Natural killer cell (primary cell): ENCODE measurements around the gene DMTF1. TPM values are rescaled to one million over a fixed set of nuclear protein-coding genes. Genes with fewer than 3 reads are reported as not detected.
"Not testable (repeated sequence)": the region's sequence is repeated elsewhere in the genome, so short reads cannot be mapped to it uniquely, and the experiment has no call there.

ENCODE experiments used
- ATAC-seq, 3 donors: fragments of 150-1000 bp in 2 of 3; fragments of 200-7000 bp in 1 of 3; cut with Tn5 transposase; 1 replicate in 1 of 3; 2 replicates in 2 of 3; pipeline ENCODE4 v1.10.0; 2021; ENCODE audit warnings: mild to moderate bottlenecking in 2 of 3, moderate library complexity in 2 of 3
- DNase-seq, 2 donors: peaks; one replicate each; pipeline versions ENCODE4 v3.0.0 to v3.0.0-alpha.2; 2013 to 2021; ENCODE audit warnings: mixed read lengths in 1 of 2
- H3K27ac ChIP-seq: one replicate; pipeline ENCODE4 v1.5.1; 2013; ENCODE audit warnings: mild to moderate bottlenecking, low read length
- H3K27me3 ChIP-seq: one replicate; pipeline ENCODE4 v1.6.1; 2013; ENCODE audit warnings: low read length; ENCODE audit not compliant: control insufficient read depth, insufficient read depth
- H3K36me3 ChIP-seq: one replicate; pipeline ENCODE4 v1.6.1; 2013; ENCODE audit warnings: low read length; ENCODE audit not compliant: control insufficient read depth, insufficient read depth
- H3K4me1 ChIP-seq: one replicate; pipeline ENCODE4 v1.6.1; 2013; ENCODE audit warnings: low read length; ENCODE audit not compliant: control insufficient read depth, insufficient read depth
- H3K4me3 ChIP-seq: one replicate; pipeline ENCODE4 v1.5.1; 2013; ENCODE audit warnings: low read length
- H3K9me3 ChIP-seq: one replicate; pipeline ENCODE4 v1.6.1; 2013; ENCODE audit warnings: low read length; ENCODE audit not compliant: control insufficient read depth, insufficient read depth
- H3K27ac Mint-ChIP-seq, 2 donors: one replicate each; pipeline ENCODE4 v1.8.0; 2022; ENCODE audit warnings: mild to moderate bottlenecking in 2 of 2, mixed read lengths in 2 of 2, moderate library complexity in 1 of 2
- H3K27me3 Mint-ChIP-seq, 2 donors: one replicate each; pipeline ENCODE4 v1.8.0; 2022; ENCODE audit warnings: low read depth in 2 of 2, mixed read lengths in 2 of 2
- H3K36me3 Mint-ChIP-seq: one replicate; pipeline ENCODE4 v1.8.0; 2022; ENCODE audit warnings: mixed read lengths
- H3K4me1 Mint-ChIP-seq, 2 donors: one replicate each; pipeline ENCODE4 v1.8.0; 2022; ENCODE audit warnings: mixed read lengths in 2 of 2
- H3K4me3 Mint-ChIP-seq: one replicate; pipeline ENCODE4 v1.8.0; 2022; ENCODE audit warnings: mild to moderate bottlenecking, moderate library complexity, mixed read lengths
- H3K9me3 Mint-ChIP-seq, 2 donors: one replicate each; pipeline ENCODE4 v1.8.0; 2022; ENCODE audit warnings: mixed read lengths in 2 of 2
- WGBS: methylation state at CpG from one replicate; pipeline ENCODE4 v1.1.7; 2013; ENCODE audit warnings: missing lambda C conversion rate; ENCODE audit not compliant: insufficient coverage; 5-methylcytosine and 5-hydroxymethylcytosine counted together
- intact Hi-C: fragments of 100-400 bp; cut with micrococcal nuclease; formaldehyde crosslinking; loops from one replicate; pipeline ENCODE4 v1.14.2; 2022
- total RNA-seq, 4 donors: library from RNA; stranded (reverse); fragments of 120-200 nt in 1 of 4; gene quantifications; one replicate each; pipeline versions ENCODE4 v1.2.3 to v1.2.4, GENCODE V29; 2013 to 2022
- TF ChIP-seq, protein P1 (sequence below): fragments of 200-600 bp; IDR thresholded peaks from one replicate; pipeline ENCODE4 v1.8.0; 2022; ENCODE audit warnings: antibody characterized with exemption

The DMTF1 gene
- total RNA-seq, 3 donors from 2014 or later (not counting 1 experiment from before 2014, with no cell fraction given), result 154 to 178 (median 160) TPM

DNA sequence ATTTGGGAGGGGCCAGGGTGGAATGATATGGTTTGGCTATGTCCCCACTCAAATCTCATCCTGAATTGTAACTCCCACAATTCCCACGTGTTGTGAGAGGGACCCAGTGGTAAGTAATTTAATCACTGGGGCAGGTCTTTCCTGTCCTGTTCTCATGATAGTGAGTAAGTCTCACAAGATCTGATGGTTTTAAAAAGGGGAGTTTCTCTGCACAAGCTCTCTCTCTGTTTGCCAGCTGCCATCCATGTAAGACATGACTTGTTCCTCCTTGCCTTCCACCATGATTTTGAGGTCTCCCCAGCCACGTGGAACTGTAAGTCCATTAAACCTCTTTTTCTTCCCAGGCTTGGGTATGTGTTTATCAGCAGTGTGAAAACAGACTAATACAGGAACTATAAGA, 36.5 kb upstream of the DMTF1 start:
- H3K4me3 ChIP-seq, intact Hi-C loops, H3K36me3 ChIP-seq, H3K4me3 Mint-ChIP-seq, H3K4me1 Mint-ChIP-seq, H3K27me3 ChIP-seq, H3K9me3 ChIP-seq, DNase-seq, H3K27ac Mint-ChIP-seq, H3K4me1 ChIP-seq, H3K27ac ChIP-seq, H3K36me3 Mint-ChIP-seq, ATAC-seq, H3K9me3 Mint-ChIP-seq, H3K27me3 Mint-ChIP-seq: not testable (repeated sequence)
- WGBS, result 57% methylated on average over 1 of the region's 2 CpGs

DNA sequence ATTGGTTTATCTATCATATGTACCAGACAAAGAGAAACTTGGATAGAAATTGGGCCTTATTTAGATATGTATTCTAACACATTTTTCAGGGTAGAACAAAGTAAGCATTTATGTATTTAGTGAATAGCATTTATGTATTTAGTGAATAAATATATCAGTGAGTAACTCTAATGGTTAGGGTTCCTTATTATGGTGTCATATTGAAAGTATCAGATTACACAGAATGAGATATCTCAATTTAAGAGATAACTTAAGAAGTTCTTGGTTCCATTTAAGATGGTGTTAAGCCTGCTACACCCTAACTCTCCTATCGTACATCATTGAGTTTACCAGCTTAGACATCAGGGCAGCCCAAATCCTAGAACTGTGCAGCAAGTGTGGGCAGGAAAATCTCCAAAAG, 35.9 kb upstream of the DMTF1 start:
- no peaks in the 10 kb centered on the region for H3K9me3 ChIP-seq
- DNase-seq (no peak), ATAC-seq (no peak)
- H3K27me3 ChIP-seq, result no peaks in the 10 kb centered on the region
- no peaks in the 10 kb centered on the region for H3K36me3 ChIP-seq
- no peaks in the 10 kb centered on the region for H3K4me1 ChIP-seq
- peaks cover 4 to 8% of the 10 kb centered on the region in 2 donors for H3K27me3 Mint-ChIP-seq
- TF ChIP-seq, protein P1, sequence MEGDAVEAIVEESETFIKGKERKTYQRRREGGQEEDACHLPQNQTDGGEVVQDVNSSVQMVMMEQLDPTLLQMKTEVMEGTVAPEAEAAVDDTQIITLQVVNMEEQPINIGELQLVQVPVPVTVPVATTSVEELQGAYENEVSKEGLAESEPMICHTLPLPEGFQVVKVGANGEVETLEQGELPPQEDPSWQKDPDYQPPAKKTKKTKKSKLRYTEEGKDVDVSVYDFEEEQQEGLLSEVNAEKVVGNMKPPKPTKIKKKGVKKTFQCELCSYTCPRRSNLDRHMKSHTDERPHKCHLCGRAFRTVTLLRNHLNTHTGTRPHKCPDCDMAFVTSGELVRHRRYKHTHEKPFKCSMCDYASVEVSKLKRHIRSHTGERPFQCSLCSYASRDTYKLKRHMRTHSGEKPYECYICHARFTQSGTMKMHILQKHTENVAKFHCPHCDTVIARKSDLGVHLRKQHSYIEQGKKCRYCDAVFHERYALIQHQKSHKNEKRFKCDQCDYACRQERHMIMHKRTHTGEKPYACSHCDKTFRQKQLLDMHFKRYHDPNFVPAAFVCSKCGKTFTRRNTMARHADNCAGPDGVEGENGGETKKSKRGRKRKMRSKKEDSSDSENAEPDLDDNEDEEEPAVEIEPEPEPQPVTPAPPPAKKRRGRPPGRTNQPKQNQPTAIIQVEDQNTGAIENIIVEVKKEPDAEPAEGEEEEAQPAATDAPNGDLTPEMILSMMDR, result no peak
- WGBS, result no CpG with 5 or more reads among the region's 1 CpG
- no peak overlapping the region for H3K4me3 Mint-ChIP-seq
- no peak overlapping the region for H3K27ac ChIP-seq
- intact Hi-C loops, result no loop called here
- H3K4me3 ChIP-seq, result no peak overlapping the region
- no peak overlapping the region for H3K27ac Mint-ChIP-seq
- no peaks in the 10 kb centered on the region for H3K36me3 Mint-ChIP-seq
- H3K9me3 Mint-ChIP-seq, result no peaks in the 10 kb centered on the region
- no peaks in the 10 kb centered on the region for H3K4me1 Mint-ChIP-seq

DNA sequence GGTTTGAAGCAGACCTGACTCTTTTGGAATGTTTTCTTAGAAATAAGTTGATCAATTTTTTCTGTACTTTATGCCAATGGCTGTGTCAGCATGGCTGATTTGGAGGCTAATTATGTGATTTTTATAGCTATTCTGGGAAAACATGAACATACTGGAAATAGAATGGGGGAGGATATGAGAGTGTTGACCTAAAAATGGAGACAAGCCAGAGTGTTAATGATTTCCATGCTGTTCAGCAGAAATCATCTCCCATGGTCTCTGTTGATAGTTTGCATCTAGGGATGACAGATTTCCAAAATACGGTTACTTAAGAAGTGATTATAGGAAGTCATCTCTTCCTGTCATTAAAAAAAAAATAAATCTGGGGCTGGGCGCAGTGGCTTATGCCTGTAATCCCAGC, 32.7 kb upstream of the DMTF1 start:
- Mint-ChIP-seq H3K9me3 (no peaks in the 10 kb centered on the region), H3K36me3 (no peaks in the 10 kb centered on the region), H3K4me3 (no peak overlapping the region), H3K4me1 (no peaks in the 10 kb centered on the region), H3K27ac (no peak overlapping the region), H3K27me3 (peaks cover 0 to under 1% of the 10 kb centered on the region in 2 donors)
- TF ChIP-seq, protein P1, result no peak
- Histone ChIP-seq H3K4me1 (no peaks in the 10 kb centered on the region), H3K4me3 (no peak overlapping the region), H3K27me3 (no peaks in the 10 kb centered on the region), H3K36me3 (no peaks in the 10 kb centered on the region), H3K27ac (no peak overlapping the region), H3K9me3 (no peaks in the 10 kb centered on the region)
- intact Hi-C loops, result no loop called here
- DNase-seq, result no peak
- 96% methylated on average over 1 of the region's 2 CpGs for WGBS
- no peak for ATAC-seq

DNA sequence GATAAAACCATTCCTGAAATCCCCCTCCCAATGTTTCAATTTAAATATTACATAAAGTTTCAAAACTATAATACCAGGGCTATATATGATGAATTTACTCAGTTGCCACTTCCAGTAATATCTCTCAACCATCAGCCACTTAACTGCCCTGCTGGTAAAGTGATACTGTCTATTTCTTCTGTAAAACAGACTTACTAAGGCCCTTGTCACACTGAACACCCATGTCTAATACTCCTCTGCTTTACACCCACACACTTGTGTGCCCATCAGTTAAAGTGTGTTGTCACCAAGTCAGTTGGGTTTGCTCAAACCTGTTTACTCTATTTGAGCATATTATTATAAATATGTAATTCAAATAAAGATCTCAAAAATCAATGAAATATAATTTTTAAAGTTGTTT, 29.1 kb upstream of the DMTF1 start:
- Histone ChIP-seq H3K27ac (no peak overlapping the region), H3K4me1 (no peaks in the 10 kb centered on the region), H3K9me3 (no peaks in the 10 kb centered on the region), H3K36me3 (no peaks in the 10 kb centered on the region), H3K27me3 (no peaks in the 10 kb centered on the region), H3K4me3 (no peak overlapping the region)
- DNase-seq, result no peak
- intact Hi-C loops, result no loop called here
- no peak overlapping the region for H3K4me3 Mint-ChIP-seq
- TF ChIP-seq, protein P1, result no peak
- H3K9me3 Mint-ChIP-seq, result no peaks in the 10 kb centered on the region
- peaks cover 0 to 3% of the 10 kb centered on the region in 2 donors for H3K27me3 Mint-ChIP-seq
- ATAC-seq, result no peak
- H3K27ac Mint-ChIP-seq, result no peak overlapping the region
- H3K36me3 Mint-ChIP-seq, result no peaks in the 10 kb centered on the region
- no peaks in the 10 kb centered on the region for H3K4me1 Mint-ChIP-seq
